Stimulated activated CD8-positive, alpha-beta memory T cell treated with anti-CD3 and anti-CD28 coated beads, Interleukin-12 subunit alpha, Interleukin-12 subunit beta, amount 100 ng/mL, for 4 hours (primary cell): ENCODE results near the gene TASOR2.

Experiments used
- DNase-seq: peaks from one replicate; pipeline ENCODE4 v3.0.0-alpha.2; 2020; ENCODE audit warnings: low read depth

The TASOR2 gene

GRCh38 chr10:5656737-5657579 is 27.7 kb upstream of the TASOR2 start:
- no peak for DNase-seq

- no peak for DNase-seq
These were observed 25.6 kb upstream of the TASOR2 start for GRCh38 chr10:5658871-5659618.

DNA sequence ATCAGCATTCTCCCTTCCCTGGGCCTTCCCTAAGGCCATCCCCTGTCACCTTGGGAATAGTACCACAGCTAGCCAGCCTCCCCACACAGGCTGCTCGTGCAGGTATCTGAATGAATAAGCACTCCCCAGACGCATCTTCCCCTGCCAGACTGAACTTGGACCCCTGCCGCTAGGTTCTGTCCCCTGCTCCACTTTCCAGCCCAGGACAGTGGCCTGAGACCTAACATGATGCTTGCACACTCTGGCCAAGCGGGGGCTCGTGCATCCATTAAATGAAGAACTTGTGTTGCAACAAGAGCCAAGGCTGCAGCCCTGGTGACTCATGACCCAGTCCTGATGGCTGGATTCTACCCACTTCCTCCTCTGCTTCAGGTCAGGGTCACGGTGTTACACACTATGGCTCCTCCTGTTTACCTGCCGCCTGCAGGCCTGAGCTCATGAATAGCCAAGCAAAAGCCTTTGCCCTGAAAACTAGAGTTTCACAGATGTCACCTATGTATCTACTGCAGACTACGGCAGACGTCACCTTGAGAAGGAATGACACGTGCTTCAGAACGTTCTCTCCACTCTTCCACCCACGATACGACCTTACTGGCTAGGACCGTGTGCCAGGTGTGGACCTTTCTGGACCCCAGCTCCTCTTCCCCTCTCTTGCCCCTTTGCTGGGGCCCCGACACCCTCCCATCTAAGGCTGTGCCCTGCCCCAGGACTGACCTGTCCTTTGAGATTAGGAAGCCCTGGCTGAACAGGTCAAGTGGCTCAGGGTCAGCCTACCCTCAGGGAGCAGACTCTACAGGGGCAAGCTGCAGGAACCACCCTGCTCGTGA is 24.7 kb upstream of the TASOR2 start:
- no peak for DNase-seq

DNA sequence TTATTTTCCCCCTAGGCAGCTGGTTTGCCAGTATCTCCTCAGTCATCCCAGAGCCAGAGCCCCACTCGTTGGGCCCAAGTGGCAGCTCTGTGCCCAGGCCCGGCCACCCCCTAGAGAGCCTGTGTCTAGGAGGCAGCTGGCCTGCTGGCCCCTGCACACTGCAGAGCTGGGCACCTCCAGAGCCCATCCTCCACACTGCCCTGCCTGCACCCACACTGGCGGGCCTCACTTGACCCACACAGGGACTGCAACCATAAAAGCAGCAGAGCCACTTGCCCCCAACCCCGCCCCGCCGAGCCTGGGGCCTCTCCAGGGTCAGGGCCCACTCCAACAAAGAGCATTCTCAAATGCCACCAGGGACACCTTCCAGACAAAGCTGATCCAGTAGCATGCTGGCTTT is 23.6 kb upstream of the TASOR2 start:
- DNase-seq: no peak

DNA sequence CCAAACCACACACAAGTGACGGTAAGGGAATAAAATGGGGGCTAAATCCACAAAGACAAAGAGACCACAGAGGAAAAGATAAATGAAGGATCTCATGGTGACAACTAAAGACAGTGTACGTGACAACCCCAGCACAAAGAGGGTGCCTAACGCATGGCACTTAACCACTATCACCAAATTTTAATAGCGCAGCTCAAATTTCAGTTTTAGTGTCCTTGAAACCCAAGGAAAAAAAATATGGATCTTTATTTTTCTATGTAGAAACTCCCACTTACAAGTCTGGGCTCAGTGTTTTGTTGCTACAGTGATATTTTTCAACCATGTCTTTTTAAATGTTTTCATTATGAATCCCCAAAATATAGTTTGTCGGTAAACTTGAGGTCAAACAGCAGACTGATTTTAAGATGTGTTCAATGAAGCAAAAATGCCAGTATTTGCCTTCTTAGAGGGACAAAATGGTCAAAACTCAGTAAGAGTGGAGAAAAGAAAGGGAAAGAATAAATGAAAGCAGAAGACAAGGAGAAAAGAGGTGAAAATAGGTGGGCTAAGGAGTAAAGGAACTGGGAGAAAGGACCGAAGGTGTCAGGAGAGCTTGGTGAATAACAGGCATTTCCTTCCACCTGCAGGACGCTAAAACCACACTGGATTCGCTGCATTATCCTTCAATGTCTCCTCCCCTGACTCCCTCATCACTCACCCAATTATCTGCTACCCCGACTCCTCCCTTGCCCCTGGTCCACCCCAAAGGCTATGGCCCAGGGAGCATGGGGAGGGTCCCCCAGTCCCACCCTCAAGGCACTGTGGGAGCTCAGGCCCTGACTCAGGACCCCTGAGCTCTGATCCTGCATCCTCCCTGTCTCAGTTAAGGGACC is 21.7 kb upstream of the TASOR2 start:
- DNase-seq: no peak

GRCh38 chr10:5663692-5664427 is 20.8 kb upstream of the TASOR2 start:
- DNase-seq: no peak

DNA sequence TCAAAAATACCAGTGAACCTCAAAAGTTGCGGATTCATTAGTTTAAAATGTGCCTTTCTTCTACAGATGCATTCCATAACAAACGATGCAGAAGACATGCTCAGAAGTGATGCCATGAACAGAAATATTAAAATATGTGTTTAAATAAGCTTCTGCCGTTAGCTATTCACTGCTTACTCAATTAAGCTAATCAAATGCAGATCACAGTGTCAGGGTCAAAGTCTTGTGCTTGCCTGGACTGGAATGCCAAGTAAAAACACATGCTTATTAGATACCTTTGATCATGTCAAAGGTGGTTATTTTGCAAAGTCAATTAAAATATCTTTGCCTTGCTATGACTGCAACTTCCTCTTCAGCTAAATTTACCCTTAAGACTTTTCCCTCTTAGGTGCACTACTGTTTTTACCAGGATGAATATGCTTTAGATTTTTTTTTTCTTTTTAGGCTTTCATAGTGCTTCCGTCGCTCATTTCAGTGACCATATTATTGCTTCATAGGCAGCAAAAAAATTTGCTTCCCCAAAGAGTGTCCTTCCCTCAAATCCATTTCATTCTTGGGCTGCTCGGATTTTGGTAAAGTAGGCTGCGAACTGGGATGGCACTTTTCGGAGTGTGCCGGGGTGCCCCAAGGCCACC is 19.1 kb upstream of the TASOR2 start:
- no peak for DNase-seq

- no peak for DNase-seq
These were observed 18.4 kb upstream of the TASOR2 start, which contains the start of gene ASB13 for GRCh38 chr10:5666008-5666840. Gene ASB13, minus strand, starts transcription at chr10:5666595. Its CDS starts 44 bp downstream, at chr10:5666551.

GRCh38 chr10:5666841-5667630 is 17.6 kb upstream of the TASOR2 start:
- DNase-seq: no peak

- no peak for DNase-seq
These were observed 16.2 kb upstream of the TASOR2 start for GRCh38 chr10:5668429-5668828.

- no peak for DNase-seq
These were observed 15.0 kb upstream of the TASOR2 start for GRCh38 chr10:5669604-5670003.

- DNase-seq: no peak
These were observed 13.8 kb upstream of the TASOR2 start for GRCh38 chr10:5670662-5671375.

DNA sequence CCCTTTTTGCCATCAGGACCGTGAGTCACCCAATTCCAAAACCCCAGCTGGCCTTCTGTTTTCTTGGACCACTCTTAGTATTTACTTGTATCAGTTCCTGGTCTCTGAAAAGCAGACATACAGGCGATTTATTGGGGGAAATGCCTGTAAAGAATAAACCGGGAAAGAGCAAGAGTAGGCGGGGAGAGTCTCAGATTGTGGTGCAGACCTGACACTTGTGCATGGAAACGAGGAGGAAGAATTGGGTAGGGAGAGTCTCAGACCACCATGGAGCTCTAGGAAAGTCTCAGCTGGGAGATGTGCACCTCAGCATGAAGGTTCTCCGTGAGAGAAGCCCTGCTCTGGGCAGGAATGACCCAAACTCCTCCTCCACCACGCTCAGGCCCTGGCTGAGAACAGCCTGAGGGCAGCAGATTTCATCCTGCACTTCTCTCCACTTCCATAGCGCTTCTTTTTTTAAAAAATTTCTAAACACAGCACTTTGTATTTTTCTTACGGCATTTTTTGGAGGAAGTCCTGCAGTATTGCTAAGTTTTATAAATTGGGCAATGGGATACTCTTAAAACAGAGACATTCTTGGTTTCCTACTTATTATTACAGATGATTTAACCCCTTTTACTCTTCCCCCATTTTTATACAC is 6.1 kb upstream of the TASOR2 start:
- DNase-seq: no peak

DNA sequence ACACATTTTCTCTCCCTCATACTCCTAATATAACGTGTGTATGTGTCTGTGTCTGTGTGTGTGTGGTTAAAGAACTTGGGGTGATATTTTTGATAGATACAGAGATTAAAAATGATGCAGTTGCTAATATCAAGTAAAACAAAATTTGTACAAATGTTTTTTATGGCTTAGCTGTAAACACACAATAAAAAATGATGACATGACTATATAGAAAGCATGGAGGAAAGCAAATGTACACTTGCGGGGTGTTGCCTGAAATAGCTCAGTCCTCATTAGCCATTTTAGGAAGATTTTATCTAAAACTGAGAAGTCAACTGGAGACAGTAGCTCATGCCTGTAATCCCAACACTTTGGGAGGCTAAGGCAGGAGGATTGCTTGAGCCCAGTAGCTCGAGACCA is 5.6 kb upstream of the TASOR2 start:
- DNase-seq: no peak

- no peak for DNase-seq
These were observed 5.0 kb upstream of the TASOR2 start for GRCh38 chr10:5679606-5680005.

DNA sequence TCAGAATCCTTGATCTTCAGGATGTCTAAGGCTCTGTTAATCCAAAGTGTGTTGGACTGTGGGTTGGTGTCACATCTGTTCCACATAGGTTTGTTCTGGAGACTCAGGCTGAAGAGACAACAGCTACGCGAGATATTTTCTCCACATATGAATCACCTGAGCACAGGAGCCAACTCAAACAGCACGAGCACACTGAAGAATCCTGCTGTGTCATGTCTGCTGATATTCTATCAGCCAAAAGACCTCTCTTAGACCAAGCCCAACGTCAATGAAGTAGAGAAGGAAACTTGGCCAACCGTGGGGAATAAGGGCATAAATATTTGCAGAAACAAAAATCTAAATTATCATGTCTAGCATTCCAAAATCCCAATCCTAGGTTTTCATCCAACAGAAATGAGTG is 2.7 kb upstream of the TASOR2 start:
- DNase-seq: no peak

GRCh38 chr10:5683065-5683464 is 1.6 kb upstream of the TASOR2 start:
- DNase-seq: no peak
